ENCODE results near the gene ZNF750.

DNA sequence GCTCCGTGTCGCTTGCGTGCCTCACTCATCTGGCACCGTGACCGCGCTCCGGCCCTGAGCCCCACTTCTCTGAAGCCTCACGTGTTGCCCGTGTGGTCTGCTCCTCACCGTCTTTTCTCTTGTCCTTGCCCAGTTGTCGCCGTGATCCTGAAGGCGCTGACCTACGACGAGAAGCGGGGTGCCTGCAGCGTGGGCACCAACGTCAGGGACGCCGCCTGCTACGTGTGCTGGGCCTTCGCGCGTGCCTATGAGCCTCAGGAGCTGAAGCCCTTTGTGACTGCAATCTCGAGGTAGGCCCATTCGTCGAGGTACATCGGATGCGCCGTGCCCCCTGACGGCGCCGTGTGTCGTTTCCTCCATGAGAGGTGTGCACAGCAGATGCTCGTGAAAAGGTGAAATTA, 30.3 kb upstream of the ZNF750 start:
- no peak for TF ChIP-seq CTCF (conservative IDR thresholded peaks at IDR 0.05)
- TF ChIP-seq EZH2 (IDR thresholded peaks at IDR 0.05; ENCODE audit: low read depth): no peak
